GM12865 (cell line): ENCODE data around the gene ATP8B3.
"Not testable (repeated sequence)": the region's sequence is repeated elsewhere in the genome, so short reads cannot be mapped to it uniquely, and the experiment has no call there.

Experiments used
- DNase-seq: peaks from one replicate; pipeline ENCODE4 v3.0.0; 2010; ENCODE audit warnings: low read depth
- H3K4me3 ChIP-seq: 2 replicates; pipeline ENCODE4 v1.5.1; 2011; ENCODE audit warnings: mild to moderate bottlenecking, low read depth, low read length, control low read depth
- CTCF ChIP-seq: IDR thresholded peaks from 2 replicates; pipeline ENCODE4 v1.5.1; 2011; ENCODE audit warnings: low read length, control low read depth, low read depth, inconsistent platforms; ENCODE audit not compliant: insufficient read depth; ENCODE audit errors: missing control alignments

The ATP8B3 gene

GRCh38 chr19:1762243-1763117 lies 49.6 kb downstream of the ATP8B3 start:
- no peak overlapping the region for H3K4me3 ChIP-seq
- DNase-seq, result no peak
- no peak for TF ChIP-seq CTCF

- TF ChIP-seq CTCF, result no peak
- no peak overlapping the region for H3K4me3 ChIP-seq
- DNase-seq, result no peak
These were observed 50.4 kb downstream of the ATP8B3 start for GRCh38 chr19:1761528-1762242.

DNA sequence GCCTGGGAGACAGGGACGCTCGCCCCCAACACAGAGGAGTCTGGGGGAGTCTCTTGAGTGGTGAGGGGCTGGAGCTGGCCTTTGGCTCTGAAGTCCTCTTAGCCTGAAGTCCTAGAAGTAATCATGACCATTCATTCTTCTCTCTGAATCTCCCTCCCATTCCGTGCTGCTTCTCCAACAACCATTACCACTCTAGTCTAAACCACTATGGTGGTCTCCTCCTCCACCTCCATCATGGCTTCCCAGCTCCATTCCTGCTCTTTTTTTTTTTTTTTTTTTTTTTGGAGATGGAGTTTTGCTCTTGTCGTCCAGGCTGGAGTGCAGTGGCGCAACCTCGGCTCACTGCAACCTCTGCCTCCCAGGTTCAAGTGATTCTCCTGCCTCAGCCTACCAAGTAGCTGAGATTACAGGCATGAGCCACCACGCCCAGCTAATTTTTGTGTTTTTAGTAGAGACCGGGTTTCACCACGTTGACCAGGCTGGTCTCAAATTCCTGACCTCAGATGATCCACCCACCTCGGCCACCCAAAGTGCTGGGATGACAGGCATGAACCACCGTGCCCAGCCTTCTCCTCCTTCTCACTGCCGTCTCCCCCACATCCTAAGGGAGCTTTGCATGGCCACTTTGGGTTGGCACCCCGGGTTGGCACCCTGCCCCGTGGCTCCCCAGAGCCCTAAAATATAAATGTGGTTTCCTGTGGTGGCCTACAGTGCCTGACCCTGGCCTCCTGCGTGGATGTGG lies 51.1 kb downstream of the ATP8B3 start:
- DNase-seq, H3K4me3 ChIP-seq: not testable (repeated sequence)

DNA sequence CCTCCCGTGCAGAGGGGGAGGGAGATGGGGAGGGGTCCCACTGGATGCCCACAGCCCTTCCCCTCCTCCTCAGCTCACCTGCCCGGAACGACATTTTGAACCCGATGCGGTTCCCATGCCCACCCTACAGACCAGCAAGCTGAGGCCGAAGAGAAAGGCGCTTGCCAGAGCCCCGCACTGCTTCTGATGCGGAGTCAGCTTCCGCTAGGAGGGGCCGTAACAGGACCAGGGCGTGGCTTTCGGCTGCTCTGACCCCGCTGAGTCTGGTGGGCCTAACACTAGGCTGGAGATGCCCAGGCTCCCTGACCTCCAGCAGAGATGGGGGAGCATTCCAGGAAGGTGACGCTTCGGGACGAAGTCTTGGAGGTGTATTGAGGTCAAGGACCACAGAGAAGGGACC lies 52.1 kb downstream of the ATP8B3 start:
- H3K4me3 ChIP-seq, result no peak overlapping the region
- TF ChIP-seq CTCF, result no peak
- DNase-seq, result no peak

GRCh38 chr19:1758959-1759903 lies 52.8 kb downstream of the ATP8B3 start:
- no peak overlapping the region for H3K4me3 ChIP-seq
- no peak for TF ChIP-seq CTCF
- DNase-seq, result no peak

DNA sequence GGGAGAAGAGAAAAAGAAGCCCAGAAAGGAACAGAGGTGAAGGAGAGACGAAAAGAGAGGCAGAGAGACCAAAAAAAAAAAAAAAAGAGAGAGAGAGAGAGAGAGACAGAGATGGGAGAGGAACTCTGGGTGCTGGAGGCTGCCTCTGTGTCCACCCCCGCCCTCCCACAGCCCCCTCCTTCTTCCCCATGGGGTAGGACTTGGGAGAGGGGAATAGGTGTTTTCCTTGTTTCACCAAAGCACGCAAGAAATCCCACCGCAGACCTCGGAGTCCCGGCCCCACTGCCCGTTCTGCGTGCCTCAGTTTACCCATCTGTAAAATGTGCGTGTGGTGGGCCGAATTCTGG lies 53.9 kb downstream of the ATP8B3 start:
- TF ChIP-seq CTCF, result no peak
- H3K4me3 ChIP-seq, result no peak overlapping the region
- no peak for DNase-seq
